D721Med (cell line): ENCODE data around the gene CDHR5.

Experiments
- DNase-seq: peaks from one replicate; pipeline ENCODE4 v3.0.0; 2011; ENCODE audit warnings: low spot score; ENCODE audit not compliant: insufficient read length
- FAIRE-seq: peaks from 2 replicates; lab custom pipeline; 2011; peaks lifted over from hg19 to GRCh38; lab: Jason Lieb, UNC
- CTCF ChIP-seq: IDR thresholded peaks from 2 replicates; pipeline ENCODE4 v1.5.1; 2012; ENCODE audit warnings: mild to moderate bottlenecking, control low read depth; ENCODE audit not compliant: insufficient read depth; ENCODE audit errors: missing control alignments

CDHR5 gene

DNA sequence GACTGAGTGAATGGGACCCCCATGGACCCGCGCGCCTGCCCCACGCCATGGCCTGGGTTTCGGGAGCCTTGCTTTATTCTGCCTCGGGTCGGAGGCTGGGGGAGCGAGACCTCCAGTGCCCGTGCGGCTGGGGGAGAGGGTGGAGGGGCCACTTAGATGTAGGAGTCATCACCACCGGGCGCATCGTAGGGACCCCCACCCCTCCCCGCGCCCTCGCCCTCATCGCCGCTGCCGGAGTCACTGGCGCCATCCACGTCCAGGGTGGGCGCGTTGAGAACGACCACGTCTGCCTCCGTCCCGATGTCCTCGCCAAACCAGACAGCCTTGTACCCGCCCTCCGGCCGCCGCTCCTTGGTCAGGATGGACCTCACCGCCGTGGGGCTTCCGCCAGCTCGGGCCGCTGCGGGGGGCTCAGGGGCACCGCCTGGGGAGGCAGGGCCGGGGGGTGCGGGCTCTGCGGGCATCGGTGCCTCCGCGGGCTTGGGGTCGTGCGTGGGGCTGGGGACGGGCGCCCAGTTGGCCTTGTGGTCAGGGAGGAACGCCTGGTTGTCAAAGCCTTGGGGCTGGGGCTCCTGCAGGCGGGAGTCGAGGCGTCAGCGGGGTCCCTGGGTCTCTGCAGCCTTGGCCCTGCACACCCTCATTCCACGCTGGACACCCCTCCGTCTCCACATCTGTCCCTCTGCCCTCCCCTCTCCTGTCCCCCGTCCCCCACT, 7.4 kb downstream of the CDHR5 start:
- DNase-seq, result no peak
- FAIRE-seq, result no peak
- TF ChIP-seq CTCF, result no peak

- no peak for FAIRE-seq
- no peak for DNase-seq
Measured at GRCh38 chr11:616320-617198, 8.2 kb downstream of the CDHR5 start.

GRCh38 chr11:615504-616319, 9.0 kb downstream of the CDHR5 start, which contains the start of gene IRF7:
TSS of gene IRF7 (minus strand) at chr11:615950. CDS start at chr11:615364, 586 bp downstream.
- TF ChIP-seq CTCF, result no peak
- DNase-seq, result no peak
- FAIRE-seq, result no peak

More at GRCh38 chr11:616320-617198, 8.2 kb downstream of the CDHR5 start:
- no peak for TF ChIP-seq CTCF

- DNase-seq (no peak), FAIRE-seq (no peak)
- TF ChIP-seq CTCF, result no peak
Measured at GRCh38 chr11:614623-615503, 9.9 kb downstream of the CDHR5 start.

- DNase-seq (no peak), FAIRE-seq (no peak)
- TF ChIP-seq CTCF, result no peak
Measured at GRCh38 chr11:614021-614622, 10.6 kb downstream of the CDHR5 start.
